G401 (cell line): ENCODE measurements around the gene MYOZ1. TPM values are rescaled to one million over a fixed set of nuclear protein-coding genes. Genes with fewer than 3 reads are reported as not detected.

ENCODE experiments used
- total RNA-seq: library from RNA; depleted of rRNA; stranded (reverse); fragments of >200 nt; shearing (Covaris generic); gene quantifications from 2 replicates; pipeline ENCODE4 v1.2.3, GENCODE V29; 2014; rRNA removed

Gene MYOZ1
- total RNA-seq, 1 experiment from 2014 or later = 1.2 TPM

Other genes with a start within 250 kb of the MYOZ1 start
- 62.3 and 64.0 TPM in 2 replicates for gene ANXA7, start 227.4 kb downstream of the MYOZ1 start, total RNA-seq
- 0.61 and 0.86 TPM in 2 replicates for gene MSS51, start 207.9 kb downstream of the MYOZ1 start, total RNA-seq
- 6.6 and 7.8 TPM in 2 replicates for gene PPP3CB, start 145.4 kb downstream of the MYOZ1 start, total RNA-seq
- gene USP54, start 50.1 kb downstream of the MYOZ1 start, total RNA-seq = 13.0 and 23.2 TPM in 2 replicates
- gene SYNPO2L, start 14.6 kb upstream of the MYOZ1 start, total RNA-seq = not detected in 2 replicates
- 0.55 and 1.5 TPM in 2 replicates for gene AGAP5, start 56.6 kb upstream of the MYOZ1 start, total RNA-seq
- gene SEC24C, start 102.9 kb upstream of the MYOZ1 start, total RNA-seq = 49.0 and 54.4 TPM in 2 replicates
- gene CHCHD1, start 140.6 kb upstream of the MYOZ1 start, total RNA-seq = 65.5 and 76.8 TPM in 2 replicates
- 22.8 and 30.6 TPM in 2 replicates for gene ZSWIM8, start 144.1 kb upstream of the MYOZ1 start, total RNA-seq
- gene NDST2, start 170.1 kb upstream of the MYOZ1 start, total RNA-seq = 3.7 and 6.9 TPM in 2 replicates
- gene CAMK2G, start 233.1 kb upstream of the MYOZ1 start, total RNA-seq = 9.0 and 11.8 TPM in 2 replicates